Ishikawa (cell line): ENCODE data around the gene CARS1.

Experiments used
- CEBPB ChIP-seq: IDR thresholded peaks from 2 replicates; pipeline ENCODE4 v1.6.1; 2012
- CREB1 ChIP-seq: IDR thresholded peaks from 2 replicates; pipeline ENCODE4 v1.6.1; 2012; ENCODE audit warnings: low read depth
- EP300 ChIP-seq: IDR thresholded peaks from 2 replicates; pipeline ENCODE4 v1.6.1; 2012; ENCODE audit warnings: borderline replicate concordance
- FOXM1 ChIP-seq: IDR thresholded peaks from 2 replicates; pipeline ENCODE4 v1.6.1; 2012; ENCODE audit warnings: low read depth, borderline replicate concordance
- NFIC ChIP-seq: IDR thresholded peaks from 2 replicates; pipeline ENCODE4 v1.6.1; 2012
- RAD21 ChIP-seq: IDR thresholded peaks from 2 replicates; pipeline ENCODE4 v1.6.1; 2012; ENCODE audit warnings: low read depth
- TCF12 ChIP-seq: IDR thresholded peaks from 2 replicates; pipeline ENCODE4 v1.6.1; 2012; ENCODE audit warnings: low read depth
- TEAD4 ChIP-seq: IDR thresholded peaks from 2 replicates; pipeline ENCODE4 v1.6.1; 2012
- ZBTB7A ChIP-seq: IDR thresholded peaks from 2 replicates; pipeline ENCODE4 v1.6.1; 2012; ENCODE audit warnings: low read depth
- TF ChIP-seq, protein P1 (sequence below): IDR thresholded peaks from 2 replicates; pipeline ENCODE4 v1.6.1; 2012

DNA sequence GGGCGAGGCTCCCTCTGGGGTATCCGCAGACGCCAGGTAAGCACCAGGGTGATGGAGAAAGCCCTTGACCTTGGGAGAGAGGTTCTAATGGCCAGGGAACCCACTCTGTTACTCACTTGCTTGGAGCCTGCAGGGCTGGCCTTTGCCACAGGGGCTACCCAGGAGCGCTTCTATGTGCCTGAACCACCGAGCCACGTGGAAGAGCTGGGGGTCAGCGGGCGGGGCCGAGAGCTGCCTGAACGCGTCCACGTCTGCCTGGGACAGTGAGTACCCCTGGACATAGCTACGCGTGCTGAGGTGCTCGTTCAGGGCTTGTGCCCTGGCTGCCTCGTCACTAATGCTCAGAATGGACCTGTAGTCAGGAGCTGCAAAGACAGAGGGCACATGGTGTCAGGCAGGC lies 9.6 kb downstream of the CARS1 start:
- TF ChIP-seq NFIC (no peak), EP300 (no peak), CEBPB (no peak), CREB1 (no peak), RAD21 (no peak), FOXM1 (no peak), ZBTB7A (no peak), TCF12 (no peak), TEAD4 (no peak)
- TF ChIP-seq, protein P1, sequence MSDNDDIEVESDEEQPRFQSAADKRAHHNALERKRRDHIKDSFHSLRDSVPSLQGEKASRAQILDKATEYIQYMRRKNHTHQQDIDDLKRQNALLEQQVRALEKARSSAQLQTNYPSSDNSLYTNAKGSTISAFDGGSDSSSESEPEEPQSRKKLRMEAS = no peak
